Endodermal cell (in vitro differentiated cells): ENCODE results near the gene ELP5. TPM values are rescaled to one million over a fixed set of nuclear protein-coding genes. Genes with fewer than 3 reads are reported as not detected.

ENCODE experiments used
- DNase-seq: peaks from one replicate; pipeline ENCODE4 v3.0.0-alpha.2; 2017
- H3K27ac ChIP-seq: 2 replicates; pipeline ENCODE4 v1.5.1; 2013; ENCODE audit warnings: mild to moderate bottlenecking, low read depth, low read length, moderate library complexity
- H3K27me3 ChIP-seq: 2 replicates; pipeline ENCODE4 v1.6.1; 2013; ENCODE audit warnings: mild to moderate bottlenecking, low read length, moderate library complexity; ENCODE audit not compliant: insufficient read depth, control insufficient read depth, poor library complexity, severe bottlenecking
- H3K36me3 ChIP-seq: 2 replicates; pipeline ENCODE4 v1.7.0; 2013; ENCODE audit warnings: mild to moderate bottlenecking, low read length, moderate library complexity; ENCODE audit not compliant: control insufficient read depth, insufficient read depth
- H3K4me1 ChIP-seq: one replicate; pipeline ENCODE4 v1.7.0; 2013; ENCODE audit warnings: low read length; ENCODE audit not compliant: control insufficient read depth, insufficient read depth
- H3K4me3 ChIP-seq: 2 replicates; pipeline ENCODE4 v1.5.1; 2013; ENCODE audit warnings: mild to moderate bottlenecking, low read length, moderate library complexity
- H3K9ac ChIP-seq: 2 replicates; pipeline ENCODE4 v1.6.1; 2013; ENCODE audit warnings: mild to moderate bottlenecking, low read length, moderate library complexity; ENCODE audit not compliant: poor library complexity, severe bottlenecking; ENCODE audit errors: extremely low read depth
- H3K9me3 ChIP-seq: 2 replicates; pipeline ENCODE4 v1.6.1; 2013; ENCODE audit warnings: mild to moderate bottlenecking, low read length, moderate library complexity; ENCODE audit not compliant: control insufficient read depth
- H3K27ac Mint-ChIP-seq: 2 replicates; pipeline ENCODE4 v1.8.0; 2020; ENCODE audit warnings: mixed read lengths
- H3K27me3 Mint-ChIP-seq: 2 replicates; pipeline ENCODE4 v1.8.0; 2021; ENCODE audit warnings: mild to moderate bottlenecking, mixed read lengths; ENCODE audit not compliant: insufficient read depth
- H3K36me3 Mint-ChIP-seq: 2 replicates; pipeline ENCODE4 v1.8.0; 2020; ENCODE audit warnings: low read depth, mixed read lengths
- H3K4me1 Mint-ChIP-seq: 2 replicates; pipeline ENCODE4 v1.8.0; 2020; ENCODE audit warnings: mixed read lengths
- H3K4me3 Mint-ChIP-seq: 2 replicates; pipeline ENCODE4 v1.8.0; 2020; ENCODE audit warnings: mild to moderate bottlenecking, moderate library complexity, mixed read lengths
- H3K9me3 Mint-ChIP-seq: 2 replicates; pipeline ENCODE4 v1.8.0; 2020; ENCODE audit warnings: mild to moderate bottlenecking, mixed read lengths
- CTCF ChIP-seq: fragments of 200-600 bp; sonication (generic); conservative IDR thresholded peaks from 2 replicates; pipeline ENCODE4 v1.5.0; 2021; ENCODE audit warnings: antibody characterized with exemption, mild to moderate bottlenecking
- WGBS, 2 experiments: methylation state at CpG; one replicate each; pipeline versions ENCODE4 v1.1.5 to v1.1.7; 2013; ENCODE audit warnings: missing lambda C conversion rate in 2 of 2, mixed read lengths in 1 of 2; ENCODE audit not compliant: insufficient coverage in 1 of 2, insufficient read length in 1 of 2; 5-methylcytosine and 5-hydroxymethylcytosine counted together
- total RNA-seq, 2 donors: library from RNA; stranded (reverse); fragmentation: NEBNext Ultra II Directional in 1 of 2; extraction: Animal tissue kit (Norgen Biotek cat#: 25700) in 1 of 2; gene quantifications; 2 replicates in 1 of 2; 3 replicates in 1 of 2; pipeline ENCODE4 v1.2.1, GENCODE V29; 2021

ELP5 gene
- total RNA-seq, 2 donors from 2014 or later: 45.3 to 68.0 TPM

- Mint-ChIP-seq H3K36me3 (peaks cover 20% of the 10 kb centered on the region), H3K4me1 (peaks cover 13% of the 10 kb centered on the region), H3K27ac (peak overlapping the region; percentile 54), H3K4me3 (peak overlapping the region; percentile 62), H3K9me3 (no peaks in the 10 kb centered on the region), H3K27me3 (peaks cover 20% of the 10 kb centered on the region)
- no peaks in the 10 kb centered on the region for H3K9me3 ChIP-seq
- no peak for DNase-seq
- TF ChIP-seq CTCF: no peak
- peaks cover 21% of the 10 kb centered on the region for H3K36me3 ChIP-seq
- H3K4me3 ChIP-seq: peak overlapping the region; percentile 84
- WGBS, 2 experiments: 91 to 98% methylated on average over 9 to 15 of the region's 15 CpGs
- H3K9ac ChIP-seq: peak overlapping the region; percentile 25
- H3K27me3 ChIP-seq: no peaks in the 10 kb centered on the region
- H3K4me1 ChIP-seq: peaks cover 4% of the 10 kb centered on the region
- peak overlapping the region; percentile 92 for H3K27ac ChIP-seq
Measured at GRCh38 chr17:7204336-7204735, 47.7 kb upstream of the ELP5 start.

- H3K4me3 ChIP-seq: peak overlapping the region; percentile 84
- peak overlapping the region; percentile 92 for H3K27ac ChIP-seq
- H3K4me3 Mint-ChIP-seq: peak overlapping the region; percentile 62
- peaks cover 20% of the 10 kb centered on the region for H3K27me3 Mint-ChIP-seq
- peak; percentile 99 for DNase-seq
- H3K9me3 ChIP-seq: no peaks in the 10 kb centered on the region
- no peaks in the 10 kb centered on the region for H3K27me3 ChIP-seq
- no peaks in the 10 kb centered on the region for H3K9me3 Mint-ChIP-seq
- TF ChIP-seq CTCF: no peak
- peak overlapping the region; percentile 54 for H3K27ac Mint-ChIP-seq
- H3K36me3 ChIP-seq: peaks cover 21% of the 10 kb centered on the region
- peak overlapping the region; percentile 25 for H3K9ac ChIP-seq
- WGBS, 2 experiments: 1 to 2% methylated on average over 17 to 34 of the region's 34 CpGs
- H3K36me3 Mint-ChIP-seq: peaks cover 20% of the 10 kb centered on the region
- H3K4me1 Mint-ChIP-seq: peaks cover 13% of the 10 kb centered on the region
- peaks cover 4% of the 10 kb centered on the region for H3K4me1 ChIP-seq
Measured at GRCh38 chr17:7204828-7205461, 47.1 kb upstream of the ELP5 start.

- 54% methylated on average over 4 to 12 of the region's 15 CpGs for WGBS, 2 experiments
- Histone ChIP-seq H3K9ac (no peak overlapping the region), H3K36me3 (peaks cover 21% of the 10 kb centered on the region), H3K9me3 (no peaks in the 10 kb centered on the region), H3K4me1 (peaks cover 4% of the 10 kb centered on the region), H3K4me3 (peak overlapping the region; percentile 84), H3K27ac (peak overlapping the region; percentile 92), H3K27me3 (no peaks in the 10 kb centered on the region)
- H3K36me3 Mint-ChIP-seq: peaks cover 17% of the 10 kb centered on the region
- H3K27me3 Mint-ChIP-seq: peaks cover 20% of the 10 kb centered on the region
- peak overlapping the region; percentile 62 for H3K4me3 Mint-ChIP-seq
- no peak for TF ChIP-seq CTCF
- peak; percentile 49 for DNase-seq
- H3K27ac Mint-ChIP-seq: peak overlapping the region; percentile 54
- H3K4me1 Mint-ChIP-seq: peaks cover 13% of the 10 kb centered on the region
- no peaks in the 10 kb centered on the region for H3K9me3 Mint-ChIP-seq
Measured at GRCh38 chr17:7205561-7205960, 46.5 kb upstream of the ELP5 start.
